OCI-LY1 (cell line): ENCODE measurements around the gene PASK.

ENCODE experiments used
- H2AFZ ChIP-seq: fragments of 200-600 bp; sonication (generic), shearing (Covaris generic); 2 replicates; pipeline ENCODE4 v1.6.0; 2014; ENCODE audit warnings: antibody characterized with exemption, mild to moderate bottlenecking, low read length
- H3F3A ChIP-seq: fragments of 200-600 bp; sonication (generic), shearing (Covaris generic); 2 replicates; pipeline ENCODE4 v1.6.0; 2014; ENCODE audit warnings: mild to moderate bottlenecking, antibody characterized with exemption, low read length, moderate library complexity; ENCODE audit not compliant: insufficient read depth
- H3K27ac ChIP-seq: fragments of 200-600 bp; sonication (generic); 2 replicates; pipeline ENCODE4 v1.5.1; 2014; ENCODE audit warnings: low read length, mixed run types, mild to moderate bottlenecking, low read depth; ENCODE audit not compliant: poor library complexity, severe bottlenecking
- H3K27me3 ChIP-seq: fragments of 200-600 bp; sonication (generic); 2 replicates; pipeline ENCODE4 v1.6.0; 2014; ENCODE audit warnings: antibody characterized with exemption, mild to moderate bottlenecking, low read length, moderate library complexity; ENCODE audit not compliant: insufficient read depth
- H3K36me3 ChIP-seq: fragments of 200-600 bp; sonication (generic); 2 replicates; pipeline ENCODE4 v1.6.1; 2014; ENCODE audit warnings: mild to moderate bottlenecking, antibody characterized with exemption, low read length, moderate library complexity, mixed read lengths; ENCODE audit not compliant: insufficient read depth
- H3K4me1 ChIP-seq: fragments of 200-600 bp; sonication (generic); 2 replicates; pipeline ENCODE4 v1.5.1; 2014; ENCODE audit warnings: mild to moderate bottlenecking, low read length, moderate library complexity; ENCODE audit not compliant: insufficient read depth, severe bottlenecking
- H3K4me2 ChIP-seq: fragments of 200-600 bp; sonication (generic), shearing (Covaris generic); 2 replicates; pipeline ENCODE4 v1.6.1; 2014; ENCODE audit warnings: low read length
- H3K4me3 ChIP-seq: fragments of 200-600 bp; sonication (generic); 2 replicates; pipeline ENCODE4 v1.5.1; 2014; ENCODE audit warnings: low read length, low read depth, mild to moderate bottlenecking, mixed read lengths; ENCODE audit not compliant: poor library complexity, severe bottlenecking
- H3K79me2 ChIP-seq: fragments of 200-600 bp; shearing (Covaris generic); 2 replicates; pipeline ENCODE4 v1.6.1; 2016; ENCODE audit warnings: mixed run types, low read length, mixed read lengths; ENCODE audit not compliant: insufficient read depth
- H3K9ac ChIP-seq: fragments of 200-600 bp; sonication (generic), shearing (Covaris generic); 2 replicates; pipeline ENCODE4 v1.6.1; 2014; ENCODE audit warnings: mild to moderate bottlenecking, low read length, mixed read lengths
- H3K9me2 ChIP-seq: fragments of 200-600 bp; sonication (generic), shearing (Covaris generic); 2 replicates; pipeline ENCODE4 v1.6.1; 2014; ENCODE audit warnings: low read depth, mild to moderate bottlenecking, low read length, mixed read lengths
- H3K9me3 ChIP-seq: fragments of 200-600 bp; shearing (Covaris generic); 2 replicates; pipeline ENCODE4 v1.6.1; 2014; ENCODE audit warnings: low read length, mixed read lengths
- H4K20me1 ChIP-seq: fragments of 200-600 bp; sonication (generic), shearing (Covaris generic); 2 replicates; pipeline ENCODE4 v1.6.0; 2016; ENCODE audit warnings: mild to moderate bottlenecking, low read length; ENCODE audit not compliant: insufficient read depth
- EZH2 ChIP-seq: fragments of 200-600 bp; sonication (generic), shearing (Covaris generic); IDR thresholded peaks from 2 replicates; pipeline ENCODE4 v1.8.0; 2017; ENCODE audit warnings: borderline replicate concordance, mixed run types, mild to moderate bottlenecking, antibody characterized with exemption, low read length, moderate library complexity, mixed read lengths
- TF ChIP-seq, protein P1 (sequence below): fragments of 200-600 bp; sonication (generic), shearing (Covaris generic); IDR thresholded peaks from 2 replicates; pipeline ENCODE4 v1.5.1; 2017; ENCODE audit warnings: mild to moderate bottlenecking, antibody characterized with exemption, low read length, moderate library complexity, mixed read lengths

PASK gene

DNA sequence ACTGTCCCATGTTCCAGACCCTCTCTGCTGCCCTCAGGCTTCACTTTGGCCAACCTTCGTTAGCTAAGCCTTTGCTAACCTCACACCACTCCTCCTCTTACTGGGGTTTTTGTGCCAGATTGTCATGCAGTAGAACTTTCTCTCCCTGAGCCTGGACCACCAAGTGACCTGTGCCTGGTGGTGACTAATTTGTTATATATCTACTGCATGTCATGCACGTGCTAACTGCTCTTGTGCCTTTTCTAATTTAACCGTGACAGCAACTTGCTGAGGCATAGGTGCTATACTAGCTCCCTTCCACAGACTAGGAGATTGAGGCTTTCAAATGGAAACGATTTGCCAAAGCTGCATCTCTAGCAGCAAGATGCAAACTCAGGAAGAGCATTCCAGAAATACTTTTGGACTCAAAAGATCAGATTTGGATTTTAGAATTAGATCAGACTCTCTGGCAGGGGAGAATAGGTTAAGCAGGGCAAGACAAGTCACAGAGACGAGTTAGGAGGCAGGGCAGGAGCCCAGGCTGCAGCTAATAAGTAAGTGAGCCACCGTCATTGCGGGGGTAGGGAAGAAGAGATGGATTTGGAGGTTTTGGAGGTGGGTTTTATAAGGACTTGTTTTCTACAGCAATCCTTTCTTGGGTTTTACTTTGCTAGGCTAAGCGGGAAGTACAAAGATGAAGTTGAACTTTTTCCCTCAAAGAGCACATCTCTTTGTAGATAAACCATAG, 2.8 kb upstream of the PASK start:
- Histone ChIP-seq H3K9me2 (no peaks in the 10 kb centered on the region), H4K20me1 (no peaks in the 10 kb centered on the region), H2AFZ (no peak overlapping the region), H3K9me3 (no peaks in the 10 kb centered on the region), H3K36me3 (peaks cover 21% of the 10 kb centered on the region), H3K4me1 (peaks cover 28% of the 10 kb centered on the region), H3K79me2 (peaks cover 23% of the 10 kb centered on the region), H3K9ac (no peak overlapping the region; the same call in 1 of the 2 replicates), H3K27ac (no peak overlapping the region), H3K27me3 (no peaks in the 10 kb centered on the region), H3K4me2 (peak overlapping the region; percentile 93; the same call in 1 of the 2 replicates), H3K4me3 (peak overlapping the region; percentile 89), H3F3A (no peaks in the 10 kb centered on the region)
- no peak for TF ChIP-seq EZH2

DNA sequence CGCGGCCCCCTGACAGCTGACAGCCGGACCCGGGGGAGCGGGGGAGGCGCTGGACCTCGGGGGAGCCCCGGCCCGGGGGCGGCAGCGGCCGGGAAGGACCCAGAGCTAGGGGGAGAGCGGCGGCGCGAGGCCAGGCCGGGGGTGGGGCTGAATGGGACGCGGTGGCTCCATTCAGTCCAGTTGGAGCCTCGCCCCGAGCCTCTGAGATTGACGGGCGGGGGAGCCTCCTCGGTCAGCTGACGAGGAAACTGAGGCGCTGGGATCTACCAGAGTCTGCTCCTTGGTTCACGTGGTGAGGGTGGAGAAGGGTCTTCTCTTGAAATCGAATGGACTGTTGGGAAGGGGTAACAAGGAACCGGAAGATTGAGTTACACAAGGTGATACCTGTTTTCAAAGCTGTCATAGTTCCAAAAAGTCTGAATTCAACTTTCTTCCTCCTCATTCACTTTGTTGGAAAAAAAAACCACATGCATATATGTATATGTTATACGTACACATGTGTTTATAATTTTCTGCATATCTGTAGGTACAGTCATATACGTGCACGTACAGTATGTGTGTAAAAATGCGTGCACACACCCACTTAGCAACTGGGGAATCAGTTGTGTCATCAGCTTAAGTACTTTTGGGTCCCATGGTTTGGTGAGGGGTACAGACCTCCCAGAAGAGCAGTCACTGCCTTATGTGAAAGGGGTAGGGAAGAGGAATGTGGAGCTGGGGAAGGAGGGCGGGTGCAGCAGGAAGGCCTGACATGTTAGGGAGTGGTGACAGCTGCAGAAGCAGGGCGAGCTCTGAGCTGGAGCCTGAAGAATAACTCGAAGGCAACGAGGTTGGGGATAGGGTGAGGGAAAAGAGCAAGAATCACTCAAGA, 1.6 kb upstream of the PASK start:
- Histone ChIP-seq H3K9me2 (no peaks in the 10 kb centered on the region), H3K27me3 (no peaks in the 10 kb centered on the region), H3K4me2 (peak overlapping the region; percentile 93), H4K20me1 (no peaks in the 10 kb centered on the region), H3K9me3 (no peaks in the 10 kb centered on the region), H3K9ac (peak overlapping the region; percentile 88), H3K4me3 (peak overlapping the region; percentile 89), H3K36me3 (peaks cover 17% of the 10 kb centered on the region), H2AFZ (no peak overlapping the region), H3K79me2 (peaks cover 29% of the 10 kb centered on the region), H3F3A (no peaks in the 10 kb centered on the region), H3K4me1 (peaks cover 40% of the 10 kb centered on the region), H3K27ac (no peak overlapping the region)
- TF ChIP-seq, protein P1, sequence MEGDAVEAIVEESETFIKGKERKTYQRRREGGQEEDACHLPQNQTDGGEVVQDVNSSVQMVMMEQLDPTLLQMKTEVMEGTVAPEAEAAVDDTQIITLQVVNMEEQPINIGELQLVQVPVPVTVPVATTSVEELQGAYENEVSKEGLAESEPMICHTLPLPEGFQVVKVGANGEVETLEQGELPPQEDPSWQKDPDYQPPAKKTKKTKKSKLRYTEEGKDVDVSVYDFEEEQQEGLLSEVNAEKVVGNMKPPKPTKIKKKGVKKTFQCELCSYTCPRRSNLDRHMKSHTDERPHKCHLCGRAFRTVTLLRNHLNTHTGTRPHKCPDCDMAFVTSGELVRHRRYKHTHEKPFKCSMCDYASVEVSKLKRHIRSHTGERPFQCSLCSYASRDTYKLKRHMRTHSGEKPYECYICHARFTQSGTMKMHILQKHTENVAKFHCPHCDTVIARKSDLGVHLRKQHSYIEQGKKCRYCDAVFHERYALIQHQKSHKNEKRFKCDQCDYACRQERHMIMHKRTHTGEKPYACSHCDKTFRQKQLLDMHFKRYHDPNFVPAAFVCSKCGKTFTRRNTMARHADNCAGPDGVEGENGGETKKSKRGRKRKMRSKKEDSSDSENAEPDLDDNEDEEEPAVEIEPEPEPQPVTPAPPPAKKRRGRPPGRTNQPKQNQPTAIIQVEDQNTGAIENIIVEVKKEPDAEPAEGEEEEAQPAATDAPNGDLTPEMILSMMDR = no peak
- no peak for TF ChIP-seq EZH2

DNA sequence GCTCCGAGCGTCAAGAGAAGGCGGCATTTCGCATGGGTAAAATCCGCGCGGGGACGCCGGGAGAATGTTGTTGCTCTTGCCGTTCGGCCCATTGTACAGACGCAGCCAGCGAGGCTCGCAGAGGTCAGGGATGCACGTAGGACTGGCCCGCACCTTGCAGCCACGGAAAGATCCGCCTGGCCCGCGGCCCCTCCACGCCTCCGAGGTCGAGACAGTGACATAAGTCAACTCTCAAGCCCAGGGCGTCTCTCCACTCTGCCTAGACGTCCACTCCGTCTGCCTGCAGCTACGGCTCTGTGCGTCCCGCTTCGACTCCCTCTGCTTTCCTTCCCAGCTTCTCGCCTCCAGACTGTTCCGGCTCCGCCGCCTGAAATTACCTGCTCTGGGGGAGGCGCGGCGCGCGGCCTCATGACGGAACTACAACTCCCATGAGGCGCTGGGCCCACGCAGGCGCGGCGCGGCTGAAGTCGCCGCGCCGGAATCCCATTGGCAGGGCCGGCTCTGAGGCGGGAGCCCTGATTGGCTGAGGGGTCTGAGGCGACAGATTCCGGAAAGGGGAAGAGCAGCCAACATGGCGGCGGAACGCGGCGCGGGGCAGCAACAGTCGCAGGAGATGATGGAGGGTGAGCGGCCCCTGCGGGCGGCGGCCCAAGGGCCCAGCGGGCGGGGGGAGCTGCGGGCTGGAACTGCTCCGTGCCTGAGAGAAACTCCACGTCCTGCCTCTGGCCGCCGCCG, 820 bp upstream of the PASK start, which contains the start of gene PPP1R7:
Gene PPP1R7 (plus strand): TSS at position 543 of the 735 bp plus-strand sequence. CDS start 29 bp downstream, at position 572.
- no peaks in the 10 kb centered on the region for H3K9me3 ChIP-seq
- H3K79me2 ChIP-seq = peaks cover 29% of the 10 kb centered on the region
- H3F3A ChIP-seq = no peaks in the 10 kb centered on the region
- H3K9me2 ChIP-seq = no peaks in the 10 kb centered on the region
- H3K27me3 ChIP-seq = no peaks in the 10 kb centered on the region
- H3K4me3 ChIP-seq = peak within 1 kb of the TSS; percentile 89
- H3K4me1 ChIP-seq = peaks cover 41% of the 10 kb centered on the region
- no peak for TF ChIP-seq EZH2
- TF ChIP-seq, protein P1 = peak; percentile 17; the same call in 1 of the 2 replicates
- H4K20me1 ChIP-seq = no peaks in the 10 kb centered on the region
- H3K4me2 ChIP-seq = peak within 1 kb of the TSS; percentile 93
- peak within 1 kb of the TSS; percentile 88 for H3K9ac ChIP-seq
- H3K27ac ChIP-seq = peak within 1 kb of the TSS; percentile 6
- H3K36me3 ChIP-seq = peaks cover 15% of the 10 kb centered on the region
- H2AFZ ChIP-seq = no peak within 1 kb of the TSS
